ENCODE results near the gene KDM3A. TPM values are rescaled to one million over a fixed set of nuclear protein-coding genes. Genes with fewer than 3 reads are reported as not detected.

The KDM3A gene
- total RNA-seq, 4 donors from 2014 or later, result 22.5 to 54.3 (median 48.6) TPM

GRCh38 chr2:86412007-86412406 lies 29.2 kb upstream of the KDM3A start:
- no peaks in the 10 kb centered on the region for H3K4me1 ChIP-seq
- DNase-seq, result no peak

GRCh38 chr2:86413296-86414094 lies 27.7 kb upstream of the KDM3A start:
- H3K36me3 ChIP-seq, result no peaks in the 10 kb centered on the region
- no peaks in the 10 kb centered on the region for H3K4me1 ChIP-seq
- intact Hi-C loops (cut with DNase I; ENCODE audit: low total_unique reads), result no loop called here
- no peak overlapping the region for H3K4me3 ChIP-seq
- H3K27ac ChIP-seq, result no peak overlapping the region
- no peaks in the 10 kb centered on the region for H3K27me3 ChIP-seq
- H3K9me3 ChIP-seq, result no peaks in the 10 kb centered on the region
- DNase-seq, result no peak
- TF ChIP-seq CTCF (IDR thresholded peaks at IDR 0.05), result no peak
- TF ChIP-seq POLR2A (IDR thresholded peaks at IDR 0.05), result no peak

More at GRCh38 chr2:86412007-86412406, 29.2 kb upstream of the KDM3A start:
- Histone ChIP-seq H3K4me3 (no peak overlapping the region), H3K9me3 (no peaks in the 10 kb centered on the region), H3K27me3 (no peaks in the 10 kb centered on the region), H3K27ac (no peak overlapping the region), H3K36me3 (no peaks in the 10 kb centered on the region)
- intact Hi-C loops (cut with DNase I; ENCODE audit: low total_unique reads), result no loop called here
- TF ChIP-seq CTCF (IDR thresholded peaks at IDR 0.05) (no peak), POLR2A (IDR thresholded peaks at IDR 0.05) (no peak)

- no peak for DNase-seq
- no peaks in the 10 kb centered on the region for H3K9me3 ChIP-seq
- TF ChIP-seq POLR2A (IDR thresholded peaks at IDR 0.05), result no peak
- H3K4me1 ChIP-seq, result no peaks in the 10 kb centered on the region
- intact Hi-C loops (cut with DNase I; ENCODE audit: low total_unique reads), result no loop called here
- H3K4me3 ChIP-seq, result no peak overlapping the region
- no peak overlapping the region for H3K27ac ChIP-seq
- H3K27me3 ChIP-seq, result no peaks in the 10 kb centered on the region
- no peaks in the 10 kb centered on the region for H3K36me3 ChIP-seq
Observed at GRCh38 chr2:86414996-86415395, 26.2 kb upstream of the KDM3A start.

- DNase-seq, result no peak
- TF ChIP-seq POLR2A (IDR thresholded peaks at IDR 0.05), result no peak
- TF ChIP-seq CTCF (IDR thresholded peaks at IDR 0.05), result no peak
- Histone ChIP-seq H3K36me3 (no peaks in the 10 kb centered on the region), H3K27ac (no peak overlapping the region), H3K9me3 (no peaks in the 10 kb centered on the region), H3K4me1 (no peaks in the 10 kb centered on the region), H3K4me3 (no peak overlapping the region), H3K27me3 (no peaks in the 10 kb centered on the region)
- intact Hi-C loops (cut with DNase I; ENCODE audit: low total_unique reads), result no loop called here
Observed at GRCh38 chr2:86416146-86416545, 25.0 kb upstream of the KDM3A start.

- Histone ChIP-seq H3K27ac (no peak overlapping the region), H3K4me3 (no peak overlapping the region), H3K36me3 (no peaks in the 10 kb centered on the region), H3K27me3 (no peaks in the 10 kb centered on the region), H3K9me3 (no peaks in the 10 kb centered on the region), H3K4me1 (no peaks in the 10 kb centered on the region)
- intact Hi-C loops (cut with DNase I; ENCODE audit: low total_unique reads), result no loop called here
- no peak for TF ChIP-seq CTCF (IDR thresholded peaks at IDR 0.05)
- TF ChIP-seq POLR2A (IDR thresholded peaks at IDR 0.05), result no peak
- DNase-seq, result no peak
Observed at GRCh38 chr2:86417961-86418360, 23.2 kb upstream of the KDM3A start.
